Measurements from ENCODE around the gene ADARB2. TPM values are rescaled to one million over a fixed set of nuclear protein-coding genes. Genes with fewer than 3 reads are reported as not detected.

ADARB2 gene
- total RNA-seq, 2 experiments from 2014 or later, result 2.5 to 3.0 TPM

GRCh38 chr10:1310271-1310789 lies 427.0 kb downstream of the ADARB2 start:
- POLR2A ChIA-PET, result no interaction called here
- H3K36me3 Mint-ChIP-seq (ENCODE audit: low read depth), result no peaks in the 10 kb centered on the region

DNA sequence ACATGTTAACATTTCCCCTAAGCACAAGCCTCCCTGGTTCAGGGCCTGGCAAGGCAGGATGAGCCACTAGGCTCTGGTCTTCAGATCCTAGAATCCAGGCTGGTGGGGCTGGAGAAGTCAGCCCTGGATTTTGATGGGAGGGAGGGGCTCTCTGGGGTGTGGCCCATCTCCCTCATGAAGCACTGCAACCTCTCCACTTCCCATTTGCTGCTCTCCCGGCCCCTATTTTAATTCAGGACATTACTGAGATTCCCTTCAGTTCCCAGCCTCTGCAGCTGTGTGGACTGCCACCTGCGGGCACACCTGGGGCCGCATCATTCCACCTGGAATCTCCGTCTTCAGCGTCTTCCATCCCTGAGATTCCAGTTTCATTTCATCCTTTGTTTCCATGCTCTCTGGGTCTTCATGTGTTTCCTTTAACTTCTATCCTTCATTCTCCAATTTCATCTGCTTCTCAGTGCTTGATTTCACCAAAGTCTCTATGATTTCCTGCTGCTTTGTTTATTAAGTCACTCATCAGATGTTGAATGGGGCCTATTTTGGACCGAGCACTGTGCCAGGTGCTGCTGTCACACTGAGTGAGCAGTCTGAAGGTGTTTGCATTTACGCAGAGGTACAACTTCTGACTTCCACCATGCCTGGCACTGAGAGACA lies 427.6 kb downstream of the ADARB2 start:
- H3K4me1 Mint-ChIP-seq, result no peaks in the 10 kb centered on the region
- H3K27ac Mint-ChIP-seq, result no peak overlapping the region
- DNase-seq, result no peak
- ChIA-PET POLR2A (no interaction called here), CTCF (no interaction called here)
- no peaks in the 10 kb centered on the region for H3K9me3 Mint-ChIP-seq
- H3K4me3 Mint-ChIP-seq, result no peak overlapping the region
- no peaks in the 10 kb centered on the region for H3K36me3 Mint-ChIP-seq (ENCODE audit: low read depth)
- H3K27me3 Mint-ChIP-seq, result peaks cover 2% of the 10 kb centered on the region

More at GRCh38 chr10:1310271-1310789, 427.0 kb downstream of the ADARB2 start:
- no peaks in the 10 kb centered on the region for H3K9me3 Mint-ChIP-seq
- H3K27me3 Mint-ChIP-seq, result peaks cover 2% of the 10 kb centered on the region
- no peaks in the 10 kb centered on the region for H3K4me1 Mint-ChIP-seq
- DNase-seq, result no peak
- CTCF ChIA-PET, result no interaction called here
- H3K27ac Mint-ChIP-seq, result no peak overlapping the region
- no peak overlapping the region for H3K4me3 Mint-ChIP-seq

GRCh38 chr10:1308962-1309616 lies 428.2 kb downstream of the ADARB2 start:
- H3K4me3 Mint-ChIP-seq, result no peak overlapping the region
- no peaks in the 10 kb centered on the region for H3K36me3 Mint-ChIP-seq (ENCODE audit: low read depth)
- no peaks in the 10 kb centered on the region for H3K4me1 Mint-ChIP-seq
- ChIA-PET CTCF (no interaction called here), POLR2A (no interaction called here)
- no peak for DNase-seq
- no peak overlapping the region for H3K27ac Mint-ChIP-seq
- H3K9me3 Mint-ChIP-seq, result no peaks in the 10 kb centered on the region
- peaks cover 2% of the 10 kb centered on the region for H3K27me3 Mint-ChIP-seq

DNA sequence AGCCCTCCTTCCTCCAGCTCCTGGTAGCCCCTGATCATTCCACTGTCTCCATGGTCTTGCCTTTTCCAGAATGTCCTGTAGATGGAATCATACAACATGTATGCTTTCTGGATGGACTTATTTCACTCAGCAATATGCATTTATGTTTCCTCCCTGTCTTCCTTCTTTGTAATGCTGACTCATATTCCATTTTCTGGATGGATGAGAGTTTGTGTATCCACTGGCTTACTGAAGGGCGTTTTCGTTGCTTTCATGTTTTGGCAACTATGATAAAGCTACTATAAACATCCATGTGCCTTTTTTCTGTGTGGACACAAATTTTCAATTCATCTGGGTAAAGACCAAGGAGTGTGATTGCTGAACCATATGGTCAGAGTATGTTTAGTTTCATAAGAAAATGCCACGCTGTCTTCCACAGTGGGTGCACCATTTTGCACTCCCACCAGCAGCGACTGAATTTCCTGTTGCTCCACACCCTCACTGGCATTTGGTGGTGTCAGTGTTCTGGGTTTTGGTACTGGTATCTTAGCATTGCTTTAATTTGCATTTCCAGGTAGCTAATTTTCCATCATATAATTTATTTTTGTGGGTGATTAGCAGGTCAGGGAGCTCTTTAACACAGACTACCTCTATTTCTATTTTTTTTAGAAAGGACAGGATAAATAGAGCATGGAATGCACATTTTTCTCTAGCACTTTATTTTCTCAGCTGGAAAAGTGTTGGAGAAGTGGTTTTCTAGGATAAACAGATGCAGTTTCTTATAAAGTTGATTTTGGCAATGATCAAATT lies 429.0 kb downstream of the ADARB2 start:
- Mint-ChIP-seq H3K4me1 (no peaks in the 10 kb centered on the region), H3K9me3 (no peaks in the 10 kb centered on the region), H3K36me3 (ENCODE audit: low read depth) (no peaks in the 10 kb centered on the region), H3K4me3 (no peak overlapping the region), H3K27ac (no peak overlapping the region), H3K27me3 (peaks cover 2% of the 10 kb centered on the region)
- ChIA-PET POLR2A (no interaction called here), CTCF (no interaction called here)
- DNase-seq, result no peak

- Mint-ChIP-seq H3K4me1 (no peaks in the 10 kb centered on the region), H3K9me3 (no peaks in the 10 kb centered on the region), H3K27me3 (no peaks in the 10 kb centered on the region), H3K4me3 (no peak overlapping the region), H3K27ac (no peak overlapping the region), H3K36me3 (ENCODE audit: low read depth) (no peaks in the 10 kb centered on the region)
- ChIA-PET POLR2A (no interaction called here), CTCF (no interaction called here)
- DNase-seq, result no peak
Observed at GRCh38 chr10:1301143-1301542, 436.2 kb downstream of the ADARB2 start.

DNA sequence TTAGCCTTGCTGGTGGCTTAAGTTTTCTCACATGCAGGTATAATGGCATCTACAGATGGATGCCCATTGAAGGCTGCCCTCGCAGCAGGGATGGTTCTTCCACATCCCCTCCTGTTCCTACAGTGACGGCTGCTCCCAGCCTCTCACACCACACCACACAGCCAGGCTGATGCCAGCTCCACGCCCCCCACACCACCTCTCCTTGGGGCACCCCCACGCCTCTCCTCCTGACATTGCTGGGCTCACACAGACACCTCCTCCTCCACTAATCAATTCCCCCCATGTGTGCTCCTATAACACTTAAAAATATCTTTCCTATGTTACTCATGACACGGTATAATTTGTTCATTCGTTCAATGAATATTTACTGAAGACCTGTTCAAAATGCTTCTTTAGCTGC lies 437.1 kb downstream of the ADARB2 start:
- H3K27ac Mint-ChIP-seq, result no peak overlapping the region

GRCh38 chr10:1299041-1299726 lies 438.1 kb downstream of the ADARB2 start:
- CTCF ChIA-PET, result no interaction called here
- Mint-ChIP-seq H3K27me3 (no peaks in the 10 kb centered on the region), H3K9me3 (no peaks in the 10 kb centered on the region), H3K4me1 (no peaks in the 10 kb centered on the region), H3K36me3 (ENCODE audit: low read depth) (no peaks in the 10 kb centered on the region), H3K4me3 (no peak overlapping the region), H3K27ac (no peak overlapping the region)
- DNase-seq, result no peak
- POLR2A ChIA-PET, result no interaction called here

More for the DNA sequence above, 437.1 kb downstream of the ADARB2 start:
- CTCF ChIA-PET, result no interaction called here
- POLR2A ChIA-PET, result no interaction called here
- no peaks in the 10 kb centered on the region for H3K9me3 Mint-ChIP-seq
- DNase-seq, result no peak
- H3K4me3 Mint-ChIP-seq, result no peak overlapping the region
- no peaks in the 10 kb centered on the region for H3K36me3 Mint-ChIP-seq (ENCODE audit: low read depth)
- no peaks in the 10 kb centered on the region for H3K27me3 Mint-ChIP-seq
- H3K4me1 Mint-ChIP-seq, result no peaks in the 10 kb centered on the region

DNA sequence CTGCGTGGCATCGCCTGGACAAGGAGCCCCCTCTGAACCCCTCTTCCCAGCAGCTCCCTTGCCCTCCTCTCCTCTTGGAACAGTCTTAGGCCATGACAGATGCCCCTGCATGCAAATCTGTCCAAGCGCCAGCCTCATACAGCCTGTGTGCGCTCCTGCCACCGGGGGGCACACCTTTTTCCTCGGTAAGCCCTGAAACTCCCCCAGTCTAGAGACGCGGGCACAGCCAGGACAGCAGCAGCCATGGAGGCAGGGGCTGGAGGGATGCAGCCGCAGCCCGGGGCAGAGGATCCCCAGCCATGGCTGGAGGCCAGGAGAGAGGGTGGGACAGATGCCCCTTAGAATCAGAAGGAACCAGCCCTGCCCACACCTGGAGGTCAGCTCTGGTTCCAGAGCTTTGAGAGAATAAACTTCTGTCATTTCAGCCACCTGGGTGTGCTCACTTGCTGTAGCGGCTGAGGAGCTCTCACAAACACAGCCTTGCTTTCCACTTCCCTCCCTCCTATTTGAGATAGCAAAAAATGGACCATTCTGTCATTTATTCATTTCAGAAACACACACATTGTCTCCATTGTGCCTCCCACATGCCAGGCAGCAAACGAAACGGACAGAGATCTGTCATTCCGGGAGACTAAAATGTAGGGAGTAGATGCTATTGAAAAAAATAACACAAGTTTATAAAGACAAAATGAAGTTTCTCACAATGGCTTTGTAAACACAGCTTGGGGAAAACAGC lies 439.6 kb downstream of the ADARB2 start:
- H3K36me3 Mint-ChIP-seq (ENCODE audit: low read depth), result no peaks in the 10 kb centered on the region
- no peaks in the 10 kb centered on the region for H3K9me3 Mint-ChIP-seq
- ChIA-PET POLR2A (no interaction called here), CTCF (no interaction called here)
- no peaks in the 10 kb centered on the region for H3K27me3 Mint-ChIP-seq
- no peak for DNase-seq
- no peak overlapping the region for H3K27ac Mint-ChIP-seq
- H3K4me1 Mint-ChIP-seq, result no peaks in the 10 kb centered on the region
- no peak overlapping the region for H3K4me3 Mint-ChIP-seq

- DNase-seq, result no peak
- Mint-ChIP-seq H3K27ac (no peak overlapping the region), H3K36me3 (ENCODE audit: low read depth) (no peaks in the 10 kb centered on the region), H3K4me3 (no peak overlapping the region), H3K27me3 (peaks cover 5% of the 10 kb centered on the region), H3K9me3 (no peaks in the 10 kb centered on the region), H3K4me1 (no peaks in the 10 kb centered on the region)
- ChIA-PET POLR2A (no interaction called here), CTCF (no interaction called here)
Observed at GRCh38 chr10:1295756-1296480, 441.4 kb downstream of the ADARB2 start.

- CTCF ChIA-PET, result no interaction called here
- H3K9me3 Mint-ChIP-seq, result no peaks in the 10 kb centered on the region
- POLR2A ChIA-PET, result no interaction called here
- peaks cover 5% of the 10 kb centered on the region for H3K27me3 Mint-ChIP-seq
- H3K36me3 Mint-ChIP-seq (ENCODE audit: low read depth), result no peaks in the 10 kb centered on the region
- no peak overlapping the region for H3K4me3 Mint-ChIP-seq
- no peak overlapping the region for H3K27ac Mint-ChIP-seq
- no peak for DNase-seq
- H3K4me1 Mint-ChIP-seq, result no peaks in the 10 kb centered on the region
Observed at GRCh38 chr10:1294748-1295147, 442.6 kb downstream of the ADARB2 start.

DNA sequence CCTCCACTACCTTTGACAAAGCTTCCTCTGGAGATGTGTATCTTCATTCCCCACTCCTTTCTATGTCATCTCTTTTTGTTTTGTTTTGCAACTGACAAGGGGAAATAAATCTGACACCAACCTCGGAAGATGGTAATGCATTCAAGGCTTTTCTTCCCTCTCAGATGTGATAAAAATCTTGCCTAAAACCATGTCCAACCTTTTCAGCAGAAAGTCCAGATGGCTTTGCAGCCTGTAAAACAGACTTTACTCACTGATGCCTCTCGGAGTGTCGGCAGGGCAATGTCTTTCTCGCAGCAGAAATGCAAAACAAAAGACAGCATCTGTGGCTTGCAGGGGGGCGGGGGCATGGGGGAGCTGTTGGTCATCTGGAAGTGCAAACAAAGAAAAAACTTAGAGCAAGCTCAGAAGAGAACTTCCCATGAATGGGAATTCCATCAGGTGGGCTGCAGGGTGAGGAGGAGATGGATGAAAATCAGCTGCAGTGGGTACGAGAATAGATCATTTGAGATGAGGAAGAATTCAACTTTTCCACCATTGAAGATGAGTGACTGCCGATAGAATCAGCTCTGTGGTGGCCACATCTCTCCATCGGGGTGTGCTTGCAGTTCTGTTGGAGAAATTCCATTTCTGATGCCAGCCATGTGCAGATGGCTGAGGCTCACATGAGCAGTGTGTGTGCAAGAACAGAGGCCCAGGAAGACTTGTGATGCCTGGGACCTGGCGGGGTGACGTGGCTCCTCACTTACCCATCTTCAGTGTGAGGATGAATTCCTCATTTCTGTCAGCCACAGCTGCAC lies 443.5 kb downstream of the ADARB2 start:
- Mint-ChIP-seq H3K27me3 (peaks cover 5% of the 10 kb centered on the region), H3K27ac (no peak overlapping the region), H3K9me3 (no peaks in the 10 kb centered on the region), H3K36me3 (ENCODE audit: low read depth) (no peaks in the 10 kb centered on the region), H3K4me1 (no peaks in the 10 kb centered on the region), H3K4me3 (no peak overlapping the region)
- ChIA-PET POLR2A (no interaction called here), CTCF (no interaction called here)
- no peak for DNase-seq

- no peaks in the 10 kb centered on the region for H3K36me3 Mint-ChIP-seq (ENCODE audit: low read depth)
- POLR2A ChIA-PET, result no interaction called here
- H3K27me3 Mint-ChIP-seq, result peaks cover 5% of the 10 kb centered on the region
- no peak overlapping the region for H3K4me3 Mint-ChIP-seq
- DNase-seq, result no peak
- H3K4me1 Mint-ChIP-seq, result no peaks in the 10 kb centered on the region
- CTCF ChIA-PET, result no interaction called here
- H3K27ac Mint-ChIP-seq, result no peak overlapping the region
- no peaks in the 10 kb centered on the region for H3K9me3 Mint-ChIP-seq
Observed at GRCh38 chr10:1293157-1293556, 444.2 kb downstream of the ADARB2 start.
